Naive B cell (primary cell): ENCODE measurements around the gene CNTN4. TPM values are rescaled to one million over a fixed set of nuclear protein-coding genes. Genes with fewer than 3 reads are reported as not detected.

Source experiments
- ATAC-seq, 2 donors: fragments of 150-1000 bp; cut with Tn5 transposase; 2 replicates each; pipeline ENCODE4 v1.10.0; 2021; ENCODE audit warnings: low read depth in 2 of 2, mild to moderate bottlenecking in 2 of 2, moderate library complexity in 2 of 2
- DNase-seq: peaks from one replicate; pipeline ENCODE4 v3.0.0; 2022
- H3K27ac Mint-ChIP-seq, 6 donors: one replicate each; pipeline ENCODE4 v1.8.0; 2020 to 2022; ENCODE audit warnings: mild to moderate bottlenecking in 6 of 6, mixed read lengths in 6 of 6, moderate library complexity in 5 of 6, inconsistent platforms in 2 of 6
- H3K27me3 Mint-ChIP-seq, 3 donors: one replicate each; pipeline ENCODE4 v1.8.0; 2021 to 2022; ENCODE audit warnings: mixed read lengths in 3 of 3, mild to moderate bottlenecking in 1 of 3
- H3K36me3 Mint-ChIP-seq, 2 donors: one replicate each; pipeline ENCODE4 v1.8.0; 2020 to 2022; ENCODE audit warnings: mixed read lengths in 2 of 2, inconsistent platforms in 1 of 2, mild to moderate bottlenecking in 1 of 2
- H3K4me1 Mint-ChIP-seq, 3 donors: one replicate each; pipeline ENCODE4 v1.8.0; 2020 to 2022; ENCODE audit warnings: mixed read lengths in 3 of 3, inconsistent platforms in 1 of 3, mild to moderate bottlenecking in 1 of 3, moderate library complexity in 1 of 3
- H3K4me3 Mint-ChIP-seq, 8 donors: one replicate each; pipeline ENCODE4 v1.8.0; 2020 to 2022; ENCODE audit warnings: mild to moderate bottlenecking in 8 of 8, mixed read lengths in 8 of 8, moderate library complexity in 8 of 8, inconsistent platforms in 2 of 8
- H3K9me3 Mint-ChIP-seq, 7 donors: one replicate each; pipeline ENCODE4 v1.8.0; 2020 to 2022; ENCODE audit warnings: mixed read lengths in 7 of 7, mild to moderate bottlenecking in 5 of 7, inconsistent platforms in 2 of 7, moderate library complexity in 1 of 7
- polyA plus RNA-seq, 6 donors: library from polyadenylated mRNA; unstranded; fragments of 300-500 nt; fragmentation: Illumina TruSeq; gene quantifications; one replicate each; pipeline ENCODE4 v1.2.3, GENCODE V29; 2021; ENCODE audit warnings: low read depth in 6 of 6

CNTN4 gene
- polyA plus RNA-seq, 6 donors from 2014 or later = not detected

DNA sequence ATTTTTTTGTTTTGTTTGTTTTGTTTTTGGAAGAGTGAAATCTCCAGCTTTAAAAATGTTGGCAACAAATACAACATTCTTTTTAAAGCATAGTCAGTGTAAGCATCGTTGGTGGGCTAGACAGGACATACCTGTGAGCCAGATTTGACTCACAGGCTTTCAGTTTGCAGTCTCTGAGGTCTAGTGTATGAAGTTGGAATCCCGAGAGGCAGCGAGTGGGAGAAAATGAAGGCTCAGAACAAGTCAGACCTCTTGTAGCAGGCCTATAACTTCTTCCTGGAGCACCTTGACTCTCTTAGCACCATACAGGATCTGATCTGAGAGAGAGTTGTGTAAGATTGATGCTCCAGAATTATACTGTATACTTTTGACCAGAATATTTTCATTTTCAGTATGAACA lies 60.2 kb downstream of the CNTN4 start:
- no peak for DNase-seq
- Mint-ChIP-seq H3K4me1 (no peaks in the 10 kb centered on the region), H3K4me3 (no peak overlapping the region), H3K27ac (no peak overlapping the region), H3K27me3 (no peaks in the 10 kb centered on the region), H3K9me3 (peaks cover 0 to 4% (median 0%) of the 10 kb centered on the region in 7 donors), H3K36me3 (no peaks in the 10 kb centered on the region)
- no peak for ATAC-seq

DNA sequence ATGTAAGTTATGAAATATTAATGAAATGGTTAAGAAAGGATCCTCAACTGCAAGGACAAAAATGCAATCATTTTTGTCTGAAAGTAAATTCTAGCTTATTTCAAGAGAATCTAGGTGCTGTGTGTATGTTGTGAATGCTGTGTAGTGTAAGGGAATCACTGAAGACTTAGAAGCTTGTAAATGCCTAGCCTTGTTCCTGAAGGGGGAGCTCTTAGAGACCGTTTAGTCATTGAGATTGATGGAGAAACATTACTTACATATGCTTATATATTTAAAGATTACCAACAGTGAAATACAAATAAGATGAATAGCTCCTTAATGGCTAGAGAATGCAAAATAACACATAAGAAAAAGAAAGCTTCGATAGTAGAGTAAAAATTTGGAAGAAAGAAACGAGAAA lies 67.9 kb downstream of the CNTN4 start:
- ATAC-seq = no peak
- Mint-ChIP-seq H3K4me3 (no peak overlapping the region), H3K4me1 (no peaks in the 10 kb centered on the region), H3K36me3 (no peaks in the 10 kb centered on the region), H3K27me3 (no peaks in the 10 kb centered on the region), H3K9me3 (peaks cover 0 to 4% (median 1%) of the 10 kb centered on the region in 7 donors), H3K27ac (no peak overlapping the region)
- DNase-seq = no peak

DNA sequence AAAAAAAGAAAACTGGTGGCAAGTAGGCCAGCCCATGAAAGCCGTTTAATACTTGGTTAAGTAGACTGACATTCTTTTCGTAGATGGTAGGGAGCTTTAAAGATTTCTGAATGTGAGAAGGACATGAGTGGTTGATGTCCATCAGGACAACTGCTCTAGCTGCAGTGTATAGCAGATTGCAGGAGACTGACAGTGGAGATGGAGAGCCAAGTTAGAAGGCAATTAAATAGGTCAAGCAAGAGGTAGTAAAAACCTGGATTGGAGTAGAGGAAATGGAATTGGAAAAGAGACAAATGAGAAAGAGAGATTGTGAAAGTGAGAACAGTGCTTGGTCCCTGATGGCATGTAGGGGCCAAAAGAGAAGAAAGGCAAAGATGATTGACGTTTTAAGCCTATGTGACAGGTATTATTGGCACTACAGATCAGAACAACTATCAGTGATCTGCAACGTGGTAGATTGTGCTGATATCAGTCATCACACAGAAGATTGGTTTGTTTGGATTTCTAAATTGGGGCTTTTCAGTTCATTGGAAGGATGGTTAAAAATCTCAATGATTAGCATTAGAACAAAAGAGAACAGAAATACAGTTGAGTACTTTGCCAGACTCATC lies 74.0 kb downstream of the CNTN4 start:
- no peaks in the 10 kb centered on the region for H3K36me3 Mint-ChIP-seq
- no peak for ATAC-seq
- no peak overlapping the region for H3K4me3 Mint-ChIP-seq
- H3K4me1 Mint-ChIP-seq = no peaks in the 10 kb centered on the region
- no peak overlapping the region for H3K27ac Mint-ChIP-seq
- DNase-seq = no peak
- H3K9me3 Mint-ChIP-seq = peaks cover 2 to 16% (median 5%) of the 10 kb centered on the region in 7 donors
- no peaks in the 10 kb centered on the region for H3K27me3 Mint-ChIP-seq

DNA sequence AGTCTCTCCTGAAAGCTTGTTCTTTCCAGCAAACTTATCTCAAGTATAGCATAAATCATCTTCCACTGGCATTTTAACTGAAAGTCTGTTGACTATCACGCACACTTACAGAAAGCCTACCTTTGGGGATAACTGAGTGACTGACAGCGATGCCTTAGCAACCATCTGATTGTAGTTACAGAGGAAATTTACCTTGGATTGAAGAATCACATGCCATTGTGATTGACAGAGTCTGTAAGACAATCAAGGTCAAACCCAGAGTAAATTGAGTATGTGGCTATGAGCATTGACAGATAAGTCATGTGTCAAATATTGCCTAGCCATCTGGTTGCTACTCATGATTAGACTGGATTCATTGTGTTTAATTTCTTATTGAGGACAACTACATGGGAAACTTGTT lies 82.0 kb downstream of the CNTN4 start:
- H3K9me3 Mint-ChIP-seq = peaks cover 0 to 7% (median 0%) of the 10 kb centered on the region in 7 donors
- H3K27ac Mint-ChIP-seq = no peak overlapping the region
- H3K4me1 Mint-ChIP-seq = no peaks in the 10 kb centered on the region
- H3K36me3 Mint-ChIP-seq = no peaks in the 10 kb centered on the region
- DNase-seq = no peak
- ATAC-seq = no peak
- H3K4me3 Mint-ChIP-seq = no peak overlapping the region
- no peaks in the 10 kb centered on the region for H3K27me3 Mint-ChIP-seq

DNA sequence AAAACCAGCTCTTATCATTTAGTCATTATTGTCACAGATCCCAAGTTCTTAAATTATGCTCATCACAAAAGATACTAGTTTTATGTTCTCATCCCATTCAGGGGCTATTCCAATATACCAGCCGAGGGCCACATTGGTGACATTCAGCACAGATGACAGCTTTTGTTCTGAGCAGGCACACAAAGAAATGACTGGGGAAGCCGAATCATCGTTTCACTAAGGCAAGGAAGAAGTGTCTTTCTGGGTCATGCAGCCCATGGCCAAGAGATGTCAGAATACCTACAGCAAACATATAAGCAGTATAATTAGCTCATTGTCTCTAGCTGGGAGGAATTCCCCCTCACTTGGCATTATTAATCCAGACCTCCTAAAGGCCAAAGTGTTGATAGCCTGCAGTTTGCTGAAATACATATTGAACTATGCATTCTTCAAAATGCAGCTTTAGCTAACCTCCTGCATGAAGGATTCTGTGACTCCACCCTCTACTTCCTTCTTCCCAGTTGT lies 100.2 kb downstream of the CNTN4 start:
- Mint-ChIP-seq H3K4me3 (no peak overlapping the region), H3K9me3 (peaks cover 2 to 17% (median 4%) of the 10 kb centered on the region in 7 donors), H3K27ac (no peak overlapping the region), H3K36me3 (no peaks in the 10 kb centered on the region), H3K4me1 (no peaks in the 10 kb centered on the region), H3K27me3 (no peaks in the 10 kb centered on the region)
- DNase-seq (no peak), ATAC-seq (no peak)

DNA sequence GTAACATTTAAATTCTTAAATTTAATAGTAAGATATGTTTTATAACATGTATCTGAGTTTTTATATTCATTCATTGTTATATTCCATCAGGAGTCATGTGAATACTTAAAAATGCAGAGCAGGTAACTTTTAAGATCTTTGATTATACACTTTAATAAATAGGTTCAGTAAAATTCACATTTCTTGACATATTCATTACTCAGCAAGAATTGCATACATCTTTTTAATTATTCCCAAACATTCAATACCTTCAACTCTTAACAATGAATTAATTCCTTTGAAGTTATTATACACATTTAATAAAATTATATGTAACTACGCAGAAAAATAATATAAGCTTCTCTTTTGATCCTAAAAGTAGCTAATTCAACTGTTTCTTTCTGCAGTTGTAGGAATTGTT lies 105.4 kb downstream of the CNTN4 start:
- H3K36me3 Mint-ChIP-seq = no peaks in the 10 kb centered on the region
- H3K4me3 Mint-ChIP-seq = no peak overlapping the region
- DNase-seq = no peak
- H3K4me1 Mint-ChIP-seq = no peaks in the 10 kb centered on the region
- no peaks in the 10 kb centered on the region for H3K27me3 Mint-ChIP-seq
- H3K9me3 Mint-ChIP-seq = peaks cover 0 to 10% (median 0%) of the 10 kb centered on the region in 7 donors
- no peak for ATAC-seq
- no peak overlapping the region for H3K27ac Mint-ChIP-seq

DNA sequence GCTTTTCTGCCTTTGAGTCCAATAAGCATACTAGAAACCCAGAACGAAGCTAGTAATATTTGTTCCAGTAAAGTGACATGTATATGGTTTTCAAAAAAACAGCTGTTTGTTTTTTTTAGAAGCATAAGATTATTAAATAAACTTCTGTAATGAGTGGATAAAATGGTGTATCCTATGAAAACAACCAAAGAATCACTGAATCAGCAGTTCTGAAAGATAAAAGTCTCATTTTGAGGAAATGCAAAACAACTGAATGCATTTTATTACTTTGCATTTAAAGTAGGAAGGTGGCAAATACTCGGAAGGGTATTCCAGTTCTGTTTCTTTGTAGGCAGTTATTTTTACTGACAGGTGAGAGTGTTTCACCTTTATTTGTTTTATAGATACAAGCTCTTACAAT lies 107.0 kb downstream of the CNTN4 start:
- H3K4me3 Mint-ChIP-seq = no peak overlapping the region
- ATAC-seq (no peak), DNase-seq (no peak)
- no peaks in the 10 kb centered on the region for H3K27me3 Mint-ChIP-seq
- peaks cover 0 to 5% (median 0%) of the 10 kb centered on the region in 7 donors for H3K9me3 Mint-ChIP-seq
- H3K27ac Mint-ChIP-seq = no peak overlapping the region
- H3K36me3 Mint-ChIP-seq = no peaks in the 10 kb centered on the region
- no peaks in the 10 kb centered on the region for H3K4me1 Mint-ChIP-seq

DNA sequence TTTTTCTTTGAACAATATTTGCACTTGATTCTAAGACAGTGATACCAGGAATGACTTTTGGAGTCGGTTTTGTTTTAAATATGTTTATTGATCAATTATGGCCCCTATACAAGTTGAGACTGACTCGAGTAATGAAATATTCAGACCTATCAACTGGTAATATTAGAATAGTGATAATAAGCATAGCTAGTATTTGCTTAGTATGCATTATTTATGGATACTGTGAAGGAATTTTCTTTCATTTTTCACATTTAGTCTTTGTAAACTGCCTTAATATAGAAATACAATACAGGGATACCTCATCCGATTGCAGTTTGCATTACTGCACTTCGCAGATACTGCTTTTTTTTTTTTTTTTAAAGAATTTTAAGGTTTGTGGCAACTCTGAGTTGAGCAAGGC lies 107.9 kb downstream of the CNTN4 start:
- peaks cover 0 to 5% (median 0%) of the 10 kb centered on the region in 7 donors for H3K9me3 Mint-ChIP-seq
- H3K36me3 Mint-ChIP-seq = no peaks in the 10 kb centered on the region
- DNase-seq (no peak), ATAC-seq (no peak)
- H3K27ac Mint-ChIP-seq = no peak overlapping the region
- no peaks in the 10 kb centered on the region for H3K27me3 Mint-ChIP-seq
- no peaks in the 10 kb centered on the region for H3K4me1 Mint-ChIP-seq
- no peak overlapping the region for H3K4me3 Mint-ChIP-seq

DNA sequence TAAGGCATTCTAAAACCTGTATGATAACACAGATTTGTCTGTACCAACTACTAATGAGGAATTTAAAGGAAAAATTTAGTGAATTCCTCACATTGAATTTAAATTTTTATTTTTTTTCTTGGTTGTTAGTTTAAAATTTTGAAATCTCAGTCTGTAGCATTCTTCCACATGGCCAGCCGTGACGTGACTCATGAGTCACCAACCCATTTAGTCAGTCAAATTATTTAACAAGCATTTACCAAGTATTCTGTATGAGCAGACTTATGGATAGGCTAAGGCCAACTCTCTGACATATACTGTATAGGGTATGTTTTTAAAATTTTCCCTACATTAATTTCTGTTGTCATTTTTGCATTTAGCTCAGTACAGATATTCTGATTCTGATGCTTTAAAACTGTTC lies 112.9 kb downstream of the CNTN4 start:
- Mint-ChIP-seq H3K36me3 (no peaks in the 10 kb centered on the region), H3K27ac (no peak overlapping the region), H3K4me3 (no peak overlapping the region), H3K27me3 (no peaks in the 10 kb centered on the region), H3K9me3 (peaks cover 0 to 10% (median 5%) of the 10 kb centered on the region in 7 donors), H3K4me1 (no peaks in the 10 kb centered on the region)
- DNase-seq = no peak
- ATAC-seq = no peak

DNA sequence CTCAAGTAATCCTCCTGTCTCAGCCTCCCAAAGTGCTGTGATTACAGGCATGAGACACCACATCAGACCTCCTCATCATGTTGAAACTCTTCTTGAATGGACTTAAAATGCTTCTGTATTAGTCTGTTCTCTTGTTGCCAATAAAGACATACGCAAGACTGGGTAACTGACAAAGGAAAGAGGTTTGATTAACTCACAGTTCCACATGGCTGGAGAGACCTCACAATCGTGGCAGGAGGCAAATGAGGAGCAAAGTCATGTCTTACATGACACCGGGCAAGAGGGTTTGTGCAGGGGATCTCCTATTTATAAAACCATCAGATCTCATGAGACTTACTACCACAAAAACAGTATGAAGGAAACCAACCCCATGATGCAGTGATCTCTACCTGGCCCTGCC lies 113.5 kb downstream of the CNTN4 start:
- no peak for ATAC-seq
- H3K4me3 Mint-ChIP-seq = no peak overlapping the region
- no peaks in the 10 kb centered on the region for H3K4me1 Mint-ChIP-seq

DNA sequence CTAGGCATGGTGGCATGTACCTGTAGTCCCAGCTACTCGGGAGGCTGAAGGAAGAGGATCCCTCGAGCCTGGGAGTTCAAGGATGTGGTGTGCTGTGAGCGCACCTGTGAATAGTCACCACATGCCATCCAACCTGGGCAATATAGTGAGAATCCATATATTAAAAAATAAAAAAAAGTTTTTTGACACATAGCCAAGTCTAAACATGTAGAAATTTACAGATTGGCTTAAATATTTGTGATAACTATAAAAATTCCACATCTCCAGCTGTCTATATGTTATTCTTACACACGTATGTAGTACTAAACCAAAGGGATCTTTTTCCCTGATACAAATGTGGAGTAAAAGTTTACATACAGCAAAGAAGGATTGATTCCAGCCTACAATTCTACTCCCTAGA lies 119.7 kb downstream of the CNTN4 start:
- H3K27ac Mint-ChIP-seq = no peak overlapping the region
- ATAC-seq = no peak
- no peaks in the 10 kb centered on the region for H3K4me1 Mint-ChIP-seq
- no peak overlapping the region for H3K4me3 Mint-ChIP-seq
- no peaks in the 10 kb centered on the region for H3K27me3 Mint-ChIP-seq
- DNase-seq = no peak
- H3K36me3 Mint-ChIP-seq = no peaks in the 10 kb centered on the region
- H3K9me3 Mint-ChIP-seq = peaks cover 0 to 8% (median 4%) of the 10 kb centered on the region in 7 donors

More for the DNA sequence above, 113.5 kb downstream of the CNTN4 start:
- DNase-seq = no peak
- Mint-ChIP-seq H3K27ac (no peak overlapping the region), H3K27me3 (no peaks in the 10 kb centered on the region), H3K36me3 (no peaks in the 10 kb centered on the region), H3K9me3 (peaks cover 0 to 10% (median 4%) of the 10 kb centered on the region in 7 donors)

DNA sequence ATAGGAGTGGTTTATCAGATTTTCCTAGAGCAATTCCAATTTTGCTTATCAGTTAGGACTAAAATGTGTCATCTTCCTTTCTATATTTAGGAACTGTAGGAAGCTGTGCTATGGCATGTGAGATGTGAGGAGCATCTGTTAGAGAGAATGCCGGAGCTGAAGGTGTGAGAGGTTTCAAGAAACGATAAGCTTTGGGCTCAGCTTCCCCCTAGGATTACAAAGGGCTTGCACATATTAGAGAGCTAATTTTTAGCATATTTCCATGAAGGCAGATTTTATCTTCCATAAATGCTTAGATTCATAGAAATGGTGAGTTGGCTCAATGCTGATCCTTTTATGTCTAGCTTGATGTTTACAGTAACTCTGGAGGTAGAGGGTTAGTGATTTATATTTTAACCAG lies 120.2 kb downstream of the CNTN4 start:
- ATAC-seq (no peak), DNase-seq (no peak)
- no peaks in the 10 kb centered on the region for H3K4me1 Mint-ChIP-seq
- no peak overlapping the region for H3K27ac Mint-ChIP-seq
- no peak overlapping the region for H3K4me3 Mint-ChIP-seq
- no peaks in the 10 kb centered on the region for H3K36me3 Mint-ChIP-seq
- H3K9me3 Mint-ChIP-seq = peaks cover 0 to 9% (median 6%) of the 10 kb centered on the region in 7 donors
- H3K27me3 Mint-ChIP-seq = no peaks in the 10 kb centered on the region

DNA sequence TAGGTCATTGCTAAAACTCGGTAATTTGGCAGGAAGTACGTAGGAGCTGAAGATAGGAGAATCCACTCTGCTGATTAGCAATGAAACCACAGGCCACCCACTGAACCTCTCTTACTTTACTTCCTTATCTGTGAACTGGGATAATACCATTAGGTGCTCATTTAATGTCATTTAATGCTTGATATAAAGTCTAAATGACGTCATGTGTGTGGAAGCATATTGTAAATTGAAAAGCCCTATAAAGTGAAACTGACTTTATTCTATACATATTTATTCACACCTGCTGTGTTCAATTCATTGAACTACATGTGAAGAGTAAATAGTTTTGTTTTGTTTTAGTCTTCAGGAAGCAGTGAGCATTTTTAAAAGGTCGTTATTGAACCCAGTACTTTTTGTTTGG lies 137.5 kb downstream of the CNTN4 start:
- Mint-ChIP-seq H3K27ac (no peak overlapping the region), H3K27me3 (no peaks in the 10 kb centered on the region), H3K4me1 (no peaks in the 10 kb centered on the region), H3K4me3 (no peak overlapping the region), H3K9me3 (peaks cover 0 to under 1% (median 0%) of the 10 kb centered on the region in 7 donors), H3K36me3 (no peaks in the 10 kb centered on the region)
- ATAC-seq (no peak), DNase-seq (no peak)

DNA sequence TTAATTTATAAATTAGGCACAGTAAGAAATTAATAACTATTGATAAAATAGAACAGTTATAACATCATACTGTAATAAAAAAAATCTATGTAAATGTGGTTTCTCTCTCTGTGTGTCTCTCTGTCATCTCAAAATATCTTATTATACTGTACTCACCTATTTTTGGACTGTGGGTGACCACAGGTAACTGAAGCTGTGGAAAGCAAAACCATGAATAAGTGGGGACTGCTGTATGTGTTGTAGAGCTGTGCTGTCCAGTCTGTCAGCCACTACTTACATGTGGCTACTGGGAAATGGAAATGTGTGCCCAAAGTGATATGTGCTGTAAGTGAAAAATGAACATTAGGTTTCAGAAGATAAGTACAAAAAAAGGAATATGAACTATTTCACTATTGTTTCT lies 145.5 kb downstream of the CNTN4 start:
- DNase-seq = no peak

More for the DNA sequence above, 145.5 kb downstream of the CNTN4 start:
- ATAC-seq = no peak
- H3K27ac Mint-ChIP-seq = no peak overlapping the region
- no peak overlapping the region for H3K4me3 Mint-ChIP-seq
- H3K4me1 Mint-ChIP-seq = no peaks in the 10 kb centered on the region
- peaks cover 0 to 9% (median 3%) of the 10 kb centered on the region in 7 donors for H3K9me3 Mint-ChIP-seq
- no peaks in the 10 kb centered on the region for H3K27me3 Mint-ChIP-seq
- H3K36me3 Mint-ChIP-seq = no peaks in the 10 kb centered on the region
